K562 (cell line): Measurements from ENCODE around the gene ALDH5A1. TPM values are rescaled to one million over a fixed set of nuclear protein-coding genes. Genes with fewer than 3 reads are reported as not detected.

Experiments
- ATAC-seq: fragments of 200-7000 bp; cut with Tn5 transposase; 3 replicates; pipeline ENCODE4 v1.9.1; 2020; ENCODE audit warnings: moderate library complexity
- BruUV-seq: library from RNA; stranded (reverse); fragments of 400-500 nt; replicated peaks from 2 replicates; lab custom pipeline; 2021; lab: Mats Ljungman, UMichigan
- CTCF ChIA-PET: fragments of 300-600 bp; formaldehyde crosslinking; extraction: SDS; loops from one replicate; lab custom pipeline; 2021; ENCODE audit warnings: low intra/inter-chr PET ratio; lab: Yijun Ruan, JAX
- POLR2A ChIA-PET: fragments of 300-600, 350-650 bp; sonication (Branson Sonifier 250); formaldehyde crosslinking; extraction: SDS; loops from one replicate; lab custom pipeline; 2021; ENCODE audit warnings: antibody characterized with exemption, inconsistent platforms; lab: Yijun Ruan, JAX
- DNase-seq, 4 experiments: peaks; one replicate each; pipeline versions ENCODE4 v3.0.0 to v3.0.0-alpha.2; 2011 to 2018; ENCODE audit warnings: low spot score in 3 of 4, mixed read lengths in 3 of 4; ENCODE audit errors: extremely low read depth in 1 of 4
- FAIRE-seq: peaks from 2 replicates; lab custom pipeline; 2011; peaks lifted over from hg19 to GRCh38; lab: Jason Lieb, UNC
- H2AFZ ChIP-seq: 2 replicates; pipeline ENCODE4 v1.6.0; 2011; ENCODE audit warnings: low read depth, low read length, control low read depth, inconsistent platforms
- H3K27ac ChIP-seq: fragments of 200-600 bp; 3 replicates; pipeline ENCODE4 v1.8.0; 2011; ENCODE audit warnings: low read depth, mild to moderate bottlenecking, control low read depth, inconsistent platforms, low read length, moderate library complexity, mixed read lengths; ENCODE audit errors: extremely low read depth
- H3K27me3 ChIP-seq, 2 experiments: fragments of 300-600 bp in 1 of 2; 2 replicates in 1 of 2; 3 replicates in 1 of 2; pipeline versions ENCODE4 v1.6.0 to v1.8.0; 2011; ENCODE audit warnings: inconsistent platforms in 2 of 2, low read length in 2 of 2, mild to moderate bottlenecking in 1 of 2, mixed read lengths in 1 of 2, moderate library complexity in 1 of 2; ENCODE audit not compliant: control insufficient read depth in 2 of 2, insufficient read depth in 2 of 2
- H3K36me3 ChIP-seq: fragments of 300-600 bp; 3 replicates; pipeline ENCODE4 v1.8.0; 2011; ENCODE audit warnings: mild to moderate bottlenecking, low read length, inconsistent platforms; ENCODE audit not compliant: control insufficient read depth, insufficient read depth
- H3K4me1 ChIP-seq, 2 experiments: fragments of 200-600 bp in 1 of 2; replicated peaks in 1 of 2; 2 replicates in 1 of 2; 3 replicates in 1 of 2; pipeline versions ENCODE4 v1.5.1 to v1.8.0; 2011; ENCODE audit warnings: inconsistent platforms in 2 of 2, low read length in 2 of 2, mild to moderate bottlenecking in 1 of 2, mixed read lengths in 1 of 2, moderate library complexity in 1 of 2; ENCODE audit not compliant: control insufficient read depth in 2 of 2, insufficient read depth in 2 of 2
- H3K4me2 ChIP-seq: 2 replicates; pipeline ENCODE4 v1.6.1; 2011; ENCODE audit warnings: low read length, control low read depth, inconsistent platforms, mixed read lengths; ENCODE audit not compliant: insufficient read depth
- H3K4me3 ChIP-seq: fragments of 200-600 bp; sonication (generic), shearing (Covaris generic); 2 replicates; pipeline ENCODE4 v1.5.1; 2016; ENCODE audit warnings: control low read depth, inconsistent platforms
- H3K79me2 ChIP-seq: fragments of 200-600 bp; 3 replicates; pipeline ENCODE4 v1.8.0; 2011; ENCODE audit warnings: low read length, inconsistent platforms; ENCODE audit not compliant: control insufficient read depth, insufficient read depth
- H3K9ac ChIP-seq, 2 experiments: 2 replicates each; pipeline versions ENCODE4 v1.6.0 to v1.6.1; 2011; ENCODE audit warnings: low read depth in 2 of 2, low read length in 2 of 2, control low read depth in 1 of 2, inconsistent platforms in 1 of 2, mild to moderate bottlenecking in 1 of 2, mixed read lengths in 1 of 2; ENCODE audit not compliant: insufficient read depth in 1 of 2
- H3K9me1 ChIP-seq: one replicate; pipeline ENCODE4 v1.6.0; 2011; ENCODE audit warnings: inconsistent platforms, mild to moderate bottlenecking, low read length, moderate library complexity; ENCODE audit not compliant: control insufficient read depth, insufficient read depth
- H3K9me3 ChIP-seq: replicated peaks from 2 replicates; pipeline ENCODE4 v1.5.1; 2011; ENCODE audit warnings: low read depth, low read length, inconsistent platforms; ENCODE audit not compliant: control insufficient read depth, insufficient read depth
- H4K20me1 ChIP-seq: replicated peaks from 2 replicates; pipeline ENCODE4 v1.6.1; 2011; ENCODE audit warnings: low read length, inconsistent platforms, mixed read lengths; ENCODE audit not compliant: control insufficient read depth, insufficient read depth
- BACH1 ChIP-seq: fragments of 200-800 bp; sonication (Bioruptor generic); IDR thresholded peaks from 2 replicates; pipeline ENCODE4 v1.6.1; 2016; ENCODE audit warnings: missing genetic modification characterization, missing compliant biosample characterization
- BRF1 ChIP-seq: IDR thresholded peaks from 3 replicates; pipeline ENCODE4 v1.6.1; 2011; ENCODE audit warnings: borderline replicate concordance, mild to moderate bottlenecking; ENCODE audit not compliant: insufficient read length; ENCODE audit errors: extremely low read depth
- C11orf30 ChIP-seq: fragments of 450-650 bp; IDR thresholded peaks from 2 replicates; pipeline ENCODE4 v1.6.1; 2016; ENCODE audit warnings: low read depth, mild to moderate bottlenecking
- DACH1 ChIP-seq: fragments of 450-650 bp; IDR thresholded peaks from 2 replicates; pipeline ENCODE4 v1.6.1; 2018; ENCODE audit not compliant: partially characterized antibody
- KAT8 ChIP-seq: fragments of 450-650 bp; IDR thresholded peaks from 2 replicates; pipeline ENCODE4 v1.6.1; 2016; ENCODE audit warnings: low read depth, mild to moderate bottlenecking
- MAFF ChIP-seq: IDR thresholded peaks from 2 replicates; pipeline ENCODE4 v1.6.1; 2012; ENCODE audit warnings: low read length, improper control_type of control experiment
- MAFG ChIP-seq: fragments of 450-650 bp; conservative IDR thresholded peaks from 2 replicates; pipeline ENCODE4 v1.6.1; 2016; ENCODE audit warnings: missing genetic modification characterization, missing compliant biosample characterization
- MAFK ChIP-seq: IDR thresholded peaks from 2 replicates; pipeline ENCODE4 v1.6.1; 2011; ENCODE audit warnings: low read length, improper control_type of control experiment
- MED1 ChIP-seq: sonication (generic); formaldehyde crosslinking; IDR thresholded peaks from 2 replicates; pipeline ENCODE4 v1.8.1; 2023; ENCODE audit warnings: missing genetic modification reagents, borderline replicate concordance
- MEF2D ChIP-seq: conservative IDR thresholded peaks from 2 replicates; pipeline ENCODE4 v1.6.1; 2016; ENCODE audit warnings: low read depth, missing genetic modification characterization, missing compliant biosample characterization
- NFE2 ChIP-seq: IDR thresholded peaks from 2 replicates; pipeline ENCODE4 v1.6.1; 2014; ENCODE audit warnings: antibody characterized with exemption, low read depth
- NR2C1 ChIP-seq, 2 experiments: fragments of 450-650 bp; IDR thresholded peaks; 2 replicates each; pipeline ENCODE4 v1.6.1; 2017; ENCODE audit warnings: mild to moderate bottlenecking in 2 of 2, antibody characterized with exemption in 1 of 2, inconsistent platforms in 1 of 2, missing compliant biosample characterization in 1 of 2, missing genetic modification characterization in 1 of 2
- PHTF2 ChIP-seq: fragments of 250-450 bp; sonication (Bioruptor Pico); IDR thresholded peaks from 2 replicates; pipeline ENCODE4 v1.5.0; 2021; ENCODE audit warnings: mild to moderate bottlenecking
- SMAD3 ChIP-seq: fragments of 450-650 bp; formaldehyde crosslinking; conservative IDR thresholded peaks from 2 replicates; pipeline ENCODE4 v1.4.0; 2020; ENCODE audit warnings: mild to moderate bottlenecking
- TFAM ChIP-seq: fragments of 250-450 bp; sonication (Bioruptor Pico); conservative IDR thresholded peaks from 2 replicates; pipeline ENCODE4 v1.5.0; 2021; ENCODE audit warnings: mild to moderate bottlenecking, moderate library complexity
- TOE1 ChIP-seq, 2 experiments: fragments of 450-650 bp in 1 of 2; sonication (generic) in 1 of 2; formaldehyde crosslinking in 1 of 2; IDR thresholded peaks; 2 replicates each; pipeline versions ENCODE4 v1.7.1 to v1.8.0; 2016 to 2022; ENCODE audit warnings: borderline replicate concordance in 2 of 2, mild to moderate bottlenecking in 2 of 2, antibody characterized with exemption in 1 of 2, inconsistent platforms in 1 of 2, low read depth in 1 of 2, missing genetic modification reagents in 1 of 2, moderate library complexity in 1 of 2
- ZBTB7A ChIP-seq: IDR thresholded peaks from 2 replicates; pipeline ENCODE4 v1.6.1; 2011; ENCODE audit warnings: low read depth, mild to moderate bottlenecking, low read length, moderate library complexity, borderline replicate concordance; ENCODE audit not compliant: control insufficient read depth
- ZFP1 ChIP-seq: fragments of 450-650 bp; formaldehyde crosslinking; IDR thresholded peaks from 2 replicates; pipeline ENCODE4 v1.4.0; 2020; ENCODE audit warnings: mild to moderate bottlenecking, mixed read lengths
- ZNF212 ChIP-seq: fragments of 450-650 bp; formaldehyde crosslinking; IDR thresholded peaks from 2 replicates; pipeline ENCODE4 v1.4.0; 2020; ENCODE audit warnings: mild to moderate bottlenecking
- ZNF23 ChIP-seq: fragments of 250-450 bp; sonication (Bioruptor Pico); IDR thresholded peaks from 2 replicates; pipeline ENCODE4 v1.4.0; 2020; ENCODE audit warnings: mild to moderate bottlenecking
- ZNF253 ChIP-seq: fragments of 250-450 bp; sonication (Bioruptor Pico); conservative IDR thresholded peaks from 2 replicates; pipeline ENCODE4 v1.6.1; 2021; ENCODE audit warnings: mild to moderate bottlenecking
- ZNF316 ChIP-seq: fragments of 450-650 bp; IDR thresholded peaks from 2 replicates; pipeline ENCODE4 v1.6.1; 2016
- ZNF41 ChIP-seq: fragments of 250-450 bp; sonication (Bioruptor Pico); conservative IDR thresholded peaks from 2 replicates; pipeline ENCODE4 v1.4.0; 2020; ENCODE audit warnings: mild to moderate bottlenecking
- ZNF644 ChIP-seq: fragments of 200-800 bp; sonication (Bioruptor generic); IDR thresholded peaks from 2 replicates; pipeline ENCODE4 v1.6.1; 2016; ENCODE audit warnings: low read depth, missing genetic modification characterization, missing compliant biosample characterization
- ZNF707 ChIP-seq: fragments of 250-450 bp; sonication (Bioruptor Pico); conservative IDR thresholded peaks from 2 replicates; pipeline ENCODE4 v1.8.0; 2022; ENCODE audit warnings: inconsistent platforms, mild to moderate bottlenecking, moderate library complexity
- WGBS: fragments of 100-300 bp; shearing (Covaris generic); methylation state at CpG from one replicate; pipeline ENCODE4 v1.1.6; 2016; ENCODE audit warnings: low coverage, mixed read lengths; ENCODE audit not compliant: insufficient coverage; ENCODE audit errors: missing lambda C conversion rate; 5-methylcytosine and 5-hydroxymethylcytosine counted together
- in situ Hi-C: fragments of 300-500 bp; cut with MboI; formaldehyde crosslinking; loops from 4 replicates; pipeline ENCODE4 v1.15.0; 2018; ENCODE audit warnings: inconsistent platforms, mixed read lengths
- intact Hi-C: fragments of 100-400 bp; cut with micrococcal nuclease; formaldehyde crosslinking; loops from 2 replicates; pipeline ENCODE4 v1.14.2; 2022
- polyA plus RNA-seq, 8 experiments: library from polyadenylated mRNA; depleted of rRNA in 4 of 8; stranded (reverse) in 5 of 8; unstranded in 3 of 8; fragments of >200 nt; fragmentation: Nextera tagmentation in 2 of 8; fragmentation: Illumina TruSeq in 1 of 8; extraction: Ambion mirVana in 2 of 8; extraction: Trizol in 1 of 8; gene quantifications; 2 replicates each; pipeline versions ENCODE4 v1.2.1 to v1.2.3, GENCODE V29; 2011 to 2014; ENCODE audit warnings: inconsistent platforms in 1 of 8, missing spikeins in 1 of 8
- total RNA-seq, 7 experiments: library from RNA; depleted of rRNA in 6 of 7; stranded (reverse); fragments of >200 nt in 6 of 7; fragmentation: Illumina TruSeq in 2 of 7; extraction: Trizol in 2 of 7; gene quantifications; 2 replicates each; pipeline versions ENCODE4 v1.2.1 to v1.2.3, GENCODE V29; 2011 to 2021; ENCODE audit warnings: low replicate concordance in 1 of 7
- TF ChIP-seq, protein P1 (sequence below): sonication (generic); formaldehyde crosslinking; IDR thresholded peaks from 2 replicates; pipeline ENCODE4 v1.8.0; 2022; ENCODE audit warnings: mild to moderate bottlenecking, low read depth, missing genetic modification reagents

ALDH5A1 gene
- total and polyA plus RNA-seq, 9 of the 15 experiments (the other 6 are each of a cell fraction or from before 2014, with no cell fraction given): 2.2 to 19.7 (median 9.5) TPM

GRCh38 chr6:24472181-24472580 lies 22.6 kb upstream of the ALDH5A1 start (continued):
- TF ChIP-seq MAFK: peak; percentile 60; the same call in 1 of the 2 replicates
- TF ChIP-seq MAFG (tag): peak; percentile 85
- no peak for TF ChIP-seq BRF1
- TF ChIP-seq MAFF: peak; percentile 59
- TF ChIP-seq ZNF707 (CRISPR knock-in tag): no peak
- TF ChIP-seq PHTF2 (CRISPR knock-in tag): no peak
- TF ChIP-seq C11orf30: peak; percentile 75
- peak; percentile 59; the same call in 1 of the 2 replicates for TF ChIP-seq BACH1 (tag)
- TF ChIP-seq ZNF316: peak; percentile 90
- TF ChIP-seq NFE2: peak; percentile 83
- TF ChIP-seq MEF2D (tag): no peak
- no peak for TF ChIP-seq NR2C1 (IDR thresholded peaks at IDR 0.05)
- no peak for TF ChIP-seq NR2C1 (tag; IDR thresholded peaks at IDR 0.05)

DNA sequence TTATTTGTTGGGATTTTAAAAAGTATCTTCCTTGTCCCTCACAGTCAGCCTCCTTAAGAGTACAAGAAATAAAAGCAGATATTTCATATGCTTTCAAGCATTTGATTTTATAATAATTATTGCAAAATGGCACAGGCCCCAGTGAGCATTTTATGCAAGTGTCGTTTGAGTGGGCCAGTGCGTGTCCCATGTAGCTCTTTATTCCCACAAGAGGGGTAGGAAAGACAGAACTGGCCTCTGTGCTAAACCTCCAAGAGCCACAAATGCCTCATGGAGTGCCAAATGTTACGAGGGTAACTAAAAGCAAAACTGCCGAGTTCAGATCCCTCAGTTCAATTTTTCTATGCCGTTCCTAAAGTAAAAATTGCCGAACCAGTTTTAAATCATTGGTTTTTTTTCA lies 18.1 kb upstream of the ALDH5A1 start:
- H4K20me1 ChIP-seq: no peaks in the 10 kb centered on the region
- POLR2A ChIA-PET: no interaction called here
- DNase-seq: no peak
- 18% methylated on average over 6 of the region's 6 CpGs for WGBS
- H3K27me3 ChIP-seq: no peaks in the 10 kb centered on the region
- H3K36me3 ChIP-seq: no peaks in the 10 kb centered on the region
- CTCF ChIA-PET: no interaction called here
- no peak overlapping the region for H3K9ac ChIP-seq
- FAIRE-seq: no peak
- no peak overlapping the region for H2AFZ ChIP-seq
- no peak overlapping the region for H3K4me2 ChIP-seq
- in situ Hi-C loops: no loop called here
- intact Hi-C loops: no loop called here
- ATAC-seq: no peak
- no peak overlapping the region for H3K4me3 ChIP-seq
- H3K4me1 ChIP-seq: no peaks in the 10 kb centered on the region
- BruUV-seq: no TSS peak
- H3K9me1 ChIP-seq: no peaks in the 10 kb centered on the region
- no peak overlapping the region for H3K27ac ChIP-seq
- 0 out of 2 replicates have a peak, but pooled peaks cover 2% of the 10 kb centered on the region for H3K9me3 ChIP-seq
- H3K79me2 ChIP-seq: no peaks in the 10 kb centered on the region
- TF ChIP-seq TFAM (CRISPR knock-in tag) (no peak), MED1 (no peak), SMAD3 (CRISPR knock-in tag) (no peak), ZFP1 (no peak), DACH1 (no peak), ZNF41 (CRISPR knock-in tag) (no peak), TOE1 (IDR thresholded peaks at IDR 0.05; ENCODE audit: borderline replicate concordance) (no peak), TOE1 (CRISPR knock-in tag; IDR thresholded peaks at IDR 0.05; ENCODE audit: borderline replicate concordance, low read depth) (no peak), ZNF253 (CRISPR knock-in tag) (no peak), ZNF644 (tag) (no peak), ZNF212 (CRISPR knock-in tag) (no peak), ZBTB7A (no peak), ZNF23 (CRISPR knock-in tag) (no peak), KAT8 (no peak)
- TF ChIP-seq, protein P1, sequence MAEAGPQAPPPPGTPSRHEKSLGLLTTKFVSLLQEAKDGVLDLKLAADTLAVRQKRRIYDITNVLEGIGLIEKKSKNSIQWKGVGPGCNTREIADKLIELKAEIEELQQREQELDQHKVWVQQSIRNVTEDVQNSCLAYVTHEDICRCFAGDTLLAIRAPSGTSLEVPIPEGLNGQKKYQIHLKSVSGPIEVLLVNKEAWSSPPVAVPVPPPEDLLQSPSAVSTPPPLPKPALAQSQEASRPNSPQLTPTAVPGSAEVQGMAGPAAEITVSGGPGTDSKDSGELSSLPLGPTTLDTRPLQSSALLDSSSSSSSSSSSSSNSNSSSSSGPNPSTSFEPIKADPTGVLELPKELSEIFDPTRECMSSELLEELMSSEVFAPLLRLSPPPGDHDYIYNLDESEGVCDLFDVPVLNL (CRISPR knock-in tag): no peak
